HepG2 (cell line): Measurements from ENCODE around the gene OTUB2. TPM values are rescaled to one million over a fixed set of nuclear protein-coding genes. Genes with fewer than 3 reads are reported as not detected.

Experiments
- IKZF1 ChIP-seq: fragments of 450-650 bp; IDR thresholded peaks from 2 replicates; pipeline ENCODE4 v1.7.1; 2016
- NFE2L1 ChIP-seq: sonication (generic); formaldehyde crosslinking; IDR thresholded peaks from 2 replicates; pipeline ENCODE4 v1.4.0; 2020; ENCODE audit warnings: missing genetic modification reagents, mild to moderate bottlenecking, borderline replicate concordance
- SIX4 ChIP-seq: sonication (generic); formaldehyde crosslinking; IDR thresholded peaks from 2 replicates; pipeline ENCODE4 v1.4.0; 2020; ENCODE audit warnings: missing genetic modification reagents
- TIGD3 ChIP-seq: sonication (generic); formaldehyde crosslinking; IDR thresholded peaks from 2 replicates; pipeline ENCODE4 v1.5.1; 2020; ENCODE audit warnings: mild to moderate bottlenecking, missing genetic modification reagents, borderline replicate concordance
- USF2 ChIP-seq, 2 experiments: sonication (generic) in 1 of 2; formaldehyde crosslinking in 1 of 2; IDR thresholded peaks; 2 replicates each; pipeline versions ENCODE4 v1.5.1 to v1.6.1; 2011 to 2020; ENCODE audit warnings: borderline replicate concordance in 1 of 2, low read depth in 1 of 2, low read length in 1 of 2, mild to moderate bottlenecking in 1 of 2, missing genetic modification reagents in 1 of 2, moderate library complexity in 1 of 2
- ZNF292 ChIP-seq: sonication (generic); formaldehyde crosslinking; IDR thresholded peaks from 2 replicates; pipeline ENCODE4 v1.8.1; 2022; ENCODE audit warnings: mild to moderate bottlenecking, low read depth, missing genetic modification reagents, borderline replicate concordance
- ZSCAN30 ChIP-seq: sonication (generic); formaldehyde crosslinking; IDR thresholded peaks from 2 replicates; pipeline ENCODE4 v1.5.0; 2020; ENCODE audit warnings: mild to moderate bottlenecking, missing genetic modification reagents
- polyA plus RNA-seq, 8 experiments: library from polyadenylated mRNA; depleted of rRNA in 3 of 8; stranded (reverse) in 7 of 8; unstranded in 1 of 8; fragments of >200 nt; fragmentation: Illumina TruSeq in 4 of 8; extraction: Trizol in 4 of 8; gene quantifications; 2 replicates each; pipeline versions ENCODE4 v1.2.1 to v1.2.3, GENCODE V29; 2011 to 2016; ENCODE audit warnings: low read depth in 4 of 8, missing spikeins in 1 of 8, mixed read lengths in 1 of 8; ENCODE audit not compliant: insufficient read depth in 1 of 8
- total RNA-seq, 5 experiments: library from RNA; depleted of rRNA; stranded (reverse); fragments of >200 nt; fragmentation: Illumina TruSeq; extraction: Trizol; gene quantifications; 2 replicates each; pipeline ENCODE4 v1.2.3, GENCODE V29; 2016; ENCODE audit warnings: low read depth in 1 of 5
- TF ChIP-seq, protein P1 (sequence below), 2 experiments: fragments of 450-650 bp in 1 of 2; sonication (generic) in 1 of 2; formaldehyde crosslinking in 1 of 2; IDR thresholded peaks; 2 replicates each; pipeline versions ENCODE4 v1.6.1 to v1.8.0; 2016 to 2022; ENCODE audit warnings: antibody characterized with exemption in 1 of 2, mild to moderate bottlenecking in 1 of 2, missing genetic modification reagents in 1 of 2
- TF ChIP-seq, protein P2 (sequence below): IDR thresholded peaks from 2 replicates; pipeline ENCODE4 v1.6.1; 2016; ENCODE audit warnings: low read depth, control low read depth
- TF ChIP-seq, protein P3 (sequence below): sonication (generic); formaldehyde crosslinking; IDR thresholded peaks from 2 replicates; pipeline ENCODE4 v1.4.0; 2020; ENCODE audit warnings: missing genetic modification reagents

Gene OTUB2
- total and polyA plus RNA-seq, 2 of the 13 experiments (the other 11 are each of a cell fraction or from before 2014, with no cell fraction given): 2.2 to 2.4 TPM

DNA sequence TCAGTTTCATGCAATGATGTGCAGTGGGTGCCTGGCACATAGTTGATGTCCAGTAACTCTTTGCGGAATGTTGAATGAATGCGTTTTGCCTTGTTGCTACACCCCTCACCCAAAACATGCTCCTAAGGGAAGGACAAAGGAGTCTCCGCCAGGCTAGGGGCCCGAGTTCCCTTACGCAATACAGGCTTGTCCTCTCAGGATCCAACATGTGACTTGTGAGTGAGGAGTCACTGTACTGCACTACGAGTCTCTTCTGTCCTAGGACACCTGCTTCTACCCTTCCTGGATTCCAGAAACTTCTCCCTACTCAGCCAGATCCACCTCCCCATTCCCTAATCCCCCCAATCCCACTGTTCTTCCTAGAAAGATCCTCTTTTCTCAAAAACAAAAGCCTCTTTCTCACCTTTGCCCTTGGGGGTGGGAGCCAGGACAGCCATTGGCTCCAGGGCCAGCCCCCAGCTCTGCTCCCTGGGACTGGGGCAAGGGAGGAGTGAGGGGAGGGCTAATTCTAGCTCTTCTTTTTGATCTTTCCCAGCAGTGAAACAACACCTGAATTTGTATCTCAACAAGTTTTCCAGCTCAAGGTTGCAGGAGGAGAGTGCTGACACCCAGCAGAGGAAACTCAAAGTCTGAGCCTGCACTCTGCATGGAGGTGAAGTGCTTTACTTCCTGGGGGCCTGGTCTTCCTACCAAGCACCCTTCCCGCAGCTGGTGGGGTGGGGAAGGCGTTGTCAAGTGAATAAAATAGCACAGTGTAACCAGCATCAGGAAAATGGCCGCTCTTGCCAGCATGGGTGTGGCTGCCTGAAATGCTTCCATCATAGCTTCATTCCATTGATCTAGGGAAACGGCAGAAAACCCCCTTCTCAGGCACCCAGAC lies 3.4 kb upstream of the OTUB2 start (continued):
- TF ChIP-seq, protein P1, sequence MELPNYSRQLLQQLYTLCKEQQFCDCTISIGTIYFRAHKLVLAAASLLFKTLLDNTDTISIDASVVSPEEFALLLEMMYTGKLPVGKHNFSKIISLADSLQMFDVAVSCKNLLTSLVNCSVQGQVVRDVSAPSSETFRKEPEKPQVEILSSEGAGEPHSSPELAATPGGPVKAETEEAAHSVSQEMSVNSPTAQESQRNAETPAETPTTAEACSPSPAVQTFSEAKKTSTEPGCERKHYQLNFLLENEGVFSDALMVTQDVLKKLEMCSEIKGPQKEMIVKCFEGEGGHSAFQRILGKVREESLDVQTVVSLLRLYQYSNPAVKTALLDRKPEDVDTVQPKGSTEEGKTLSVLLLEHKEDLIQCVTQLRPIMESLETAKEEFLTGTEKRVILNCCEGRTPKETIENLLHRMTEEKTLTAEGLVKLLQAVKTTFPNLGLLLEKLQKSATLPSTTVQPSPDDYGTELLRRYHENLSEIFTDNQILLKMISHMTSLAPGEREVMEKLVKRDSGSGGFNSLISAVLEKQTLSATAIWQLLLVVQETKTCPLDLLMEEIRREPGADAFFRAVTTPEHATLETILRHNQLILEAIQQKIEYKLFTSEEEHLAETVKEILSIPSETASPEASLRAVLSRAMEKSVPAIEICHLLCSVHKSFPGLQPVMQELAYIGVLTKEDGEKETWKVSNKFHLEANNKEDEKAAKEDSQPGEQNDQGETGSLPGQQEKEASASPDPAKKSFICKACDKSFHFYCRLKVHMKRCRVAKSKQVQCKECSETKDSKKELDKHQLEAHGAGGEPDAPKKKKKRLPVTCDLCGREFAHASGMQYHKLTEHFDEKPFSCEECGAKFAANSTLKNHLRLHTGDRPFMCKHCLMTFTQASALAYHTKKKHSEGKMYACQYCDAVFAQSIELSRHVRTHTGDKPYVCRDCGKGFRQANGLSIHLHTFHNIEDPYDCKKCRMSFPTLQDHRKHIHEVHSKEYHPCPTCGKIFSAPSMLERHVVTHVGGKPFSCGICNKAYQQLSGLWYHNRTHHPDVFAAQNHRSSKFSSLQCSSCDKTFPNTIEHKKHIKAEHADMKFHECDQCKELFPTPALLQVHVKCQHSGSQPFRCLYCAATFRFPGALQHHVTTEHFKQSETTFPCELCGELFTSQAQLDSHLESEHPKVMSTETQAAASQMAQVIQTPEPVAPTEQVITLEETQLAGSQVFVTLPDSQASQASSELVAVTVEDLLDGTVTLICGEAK (IDR thresholded peaks at IDR 0.05): no peak
- TF ChIP-seq, protein P1 (CRISPR knock-in tag; IDR thresholded peaks at IDR 0.05): no peak
- TF ChIP-seq USF2 (IDR thresholded peaks at IDR 0.05; ENCODE audit: low read depth, low read length) (peak; percentile 63), USF2 (CRISPR knock-in tag; IDR thresholded peaks at IDR 0.05; ENCODE audit: borderline replicate concordance) (peak; percentile 75; the same call in 1 of the 2 replicates), SIX4 (CRISPR knock-in tag) (no peak), TIGD3 (CRISPR knock-in tag) (no peak), IKZF1 (no peak), NFE2L1 (no peak), ZSCAN30 (CRISPR knock-in tag) (no peak), ZNF292 (CRISPR knock-in tag) (no peak; the same call in 1 of the 2 replicates)
- TF ChIP-seq, protein P2, sequence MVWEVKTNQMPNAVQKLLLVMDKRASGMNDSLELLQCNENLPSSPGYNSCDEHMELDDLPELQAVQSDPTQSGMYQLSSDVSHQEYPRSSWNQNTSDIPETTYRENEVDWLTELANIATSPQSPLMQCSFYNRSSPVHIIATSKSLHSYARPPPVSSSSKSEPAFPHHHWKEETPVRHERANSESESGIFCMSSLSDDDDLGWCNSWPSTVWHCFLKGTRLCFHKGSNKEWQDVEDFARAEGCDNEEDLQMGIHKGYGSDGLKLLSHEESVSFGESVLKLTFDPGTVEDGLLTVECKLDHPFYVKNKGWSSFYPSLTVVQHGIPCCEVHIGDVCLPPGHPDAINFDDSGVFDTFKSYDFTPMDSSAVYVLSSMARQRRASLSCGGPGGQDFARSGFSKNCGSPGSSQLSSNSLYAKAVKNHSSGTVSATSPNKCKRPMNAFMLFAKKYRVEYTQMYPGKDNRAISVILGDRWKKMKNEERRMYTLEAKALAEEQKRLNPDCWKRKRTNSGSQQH (CRISPR knock-in tag): no peak
- TF ChIP-seq, protein P3, sequence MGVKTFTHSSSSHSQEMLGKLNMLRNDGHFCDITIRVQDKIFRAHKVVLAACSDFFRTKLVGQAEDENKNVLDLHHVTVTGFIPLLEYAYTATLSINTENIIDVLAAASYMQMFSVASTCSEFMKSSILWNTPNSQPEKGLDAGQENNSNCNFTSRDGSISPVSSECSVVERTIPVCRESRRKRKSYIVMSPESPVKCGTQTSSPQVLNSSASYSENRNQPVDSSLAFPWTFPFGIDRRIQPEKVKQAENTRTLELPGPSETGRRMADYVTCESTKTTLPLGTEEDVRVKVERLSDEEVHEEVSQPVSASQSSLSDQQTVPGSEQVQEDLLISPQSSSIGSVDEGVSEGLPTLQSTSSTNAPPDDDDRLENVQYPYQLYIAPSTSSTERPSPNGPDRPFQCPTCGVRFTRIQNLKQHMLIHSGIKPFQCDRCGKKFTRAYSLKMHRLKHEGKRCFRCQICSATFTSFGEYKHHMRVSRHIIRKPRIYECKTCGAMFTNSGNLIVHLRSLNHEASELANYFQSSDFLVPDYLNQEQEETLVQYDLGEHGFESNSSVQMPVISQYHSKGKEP: no peak
